GM19023 (cell line): ENCODE measurements around the gene JMY.
A peak's percentile ranks its signal among the peaks of the same experiment; 100 is the strongest.
"Not testable (repeated sequence)": the region's sequence is repeated elsewhere in the genome, so short reads cannot be mapped to it uniquely, and the experiment has no call there.

Source experiments
- ATAC-seq: cut with Tn5 transposase; IDR thresholded peaks from one replicate; pipeline ENCODE4 v1.9.1; 2021; ENCODE audit warnings: mild to moderate bottlenecking, moderate library complexity; ENCODE audit not compliant: unreplicated experiment

JMY gene

GRCh38 chr5:79236970-79237739, 1.2 kb downstream of the JMY start:
- peak; percentile 24 for ATAC-seq

GRCh38 chr5:79237740-79238560, 2.0 kb downstream of the JMY start:
- no peak for ATAC-seq

- no peak for ATAC-seq
Observed at GRCh38 chr5:79240561-79240960, 4.6 kb downstream of the JMY start.

GRCh38 chr5:79241535-79241979, 5.6 kb downstream of the JMY start:
- ATAC-seq: no peak

- ATAC-seq: no peak
Observed at GRCh38 chr5:79242242-79243039, 6.5 kb downstream of the JMY start.

- ATAC-seq: no peak
Observed at GRCh38 chr5:79243224-79243623, 7.3 kb downstream of the JMY start.

- ATAC-seq: not testable (repeated sequence)
Observed at GRCh38 chr5:79254067-79254466, 18.1 kb downstream of the JMY start.

GRCh38 chr5:79255786-79256557, 20.0 kb downstream of the JMY start:
- ATAC-seq: peak; percentile 87

GRCh38 chr5:79256563-79256962, 20.6 kb downstream of the JMY start:
- no peak for ATAC-seq

- ATAC-seq: no peak
Observed at GRCh38 chr5:79257314-79257713, 21.4 kb downstream of the JMY start.

- ATAC-seq: no peak
Observed at GRCh38 chr5:79258801-79259200, 22.9 kb downstream of the JMY start.

- ATAC-seq: no peak
Observed at GRCh38 chr5:79259383-79259782, 23.5 kb downstream of the JMY start.

GRCh38 chr5:79259810-79260209, 23.9 kb downstream of the JMY start:
- no peak for ATAC-seq

GRCh38 chr5:79261897-79262296, 26.0 kb downstream of the JMY start:
- ATAC-seq: no peak

- ATAC-seq: no peak
Observed at GRCh38 chr5:79263290-79263689, 27.4 kb downstream of the JMY start.

GRCh38 chr5:79267180-79267579, 31.2 kb downstream of the JMY start:
- ATAC-seq: no peak

- ATAC-seq: no peak
Observed at GRCh38 chr5:79269733-79270166, 33.8 kb downstream of the JMY start.

GRCh38 chr5:79273341-79273740, 37.4 kb downstream of the JMY start:
- ATAC-seq: no peak

- ATAC-seq: no peak
Observed at GRCh38 chr5:79284846-79285245, 48.9 kb downstream of the JMY start.

- no peak for ATAC-seq
Observed at GRCh38 chr5:79285285-79285684, 49.4 kb downstream of the JMY start.
